HCT116 (cell line): ENCODE data around the gene ESYT3. TPM values are rescaled to one million over a fixed set of nuclear protein-coding genes. Genes with fewer than 3 reads are reported as not detected.

ENCODE experiments used
- ATAC-seq: fragments of 200-7000 bp; cut with Tn5 transposase; 2 replicates; pipeline ENCODE4 v1.9.1; 2020; ENCODE audit warnings: mild to moderate bottlenecking, moderate library complexity
- BruUV-seq: library from RNA; stranded (reverse); fragments of 400-500 nt; replicated peaks from 2 replicates; lab custom pipeline; 2021; lab: Mats Ljungman, UMichigan
- CTCF ChIA-PET: fragments of 300-600 bp; sonication (Branson Sonifier 250); formaldehyde crosslinking; loops from one replicate; lab custom pipeline; 2021; ENCODE audit warnings: antibody characterized with exemption; lab: Charles Lee
- POLR2A ChIA-PET: fragments of 300-600, 350-600 bp; sonication (Branson Sonifier 250); formaldehyde crosslinking; loops from one replicate; lab custom pipeline; 2021; ENCODE audit warnings: antibody characterized with exemption; lab: Charles Lee
- RAD21 ChIA-PET, 2 experiments: fragments of 300-600 bp; sonication (Branson Sonifier 250); formaldehyde crosslinking; loops; one replicate each; lab custom pipeline; 2023; ENCODE audit warnings: low total read pairs in 2 of 2; ENCODE audit not compliant: uncharacterized antibody in 2 of 2, unreplicated experiment in 2 of 2, low non-redundant PET in 1 of 2; lab: Charles Lee
- DNase-seq: peaks from one replicate; pipeline ENCODE4 v3.0.0-alpha.2; 2010; ENCODE audit warnings: low read depth, low spot score
- H2AFZ ChIP-seq: fragments of 200-600 bp; shearing (Covaris generic), sonication (generic); 2 replicates; pipeline ENCODE4 v1.6.1; 2017; ENCODE audit warnings: low read depth, mixed run types, mixed read lengths, antibody characterized with exemption, low read length; ENCODE audit not compliant: poor library complexity, severe bottlenecking
- H3K27ac ChIP-seq: 2 replicates; pipeline ENCODE4 v1.5.1; 2012; ENCODE audit warnings: low read depth, low read length
- H3K27me3 ChIP-seq: fragments of 200-600 bp; sonication (generic); 2 replicates; pipeline ENCODE4 v1.6.1; 2016; ENCODE audit warnings: mixed run types, low read length, mixed read lengths; ENCODE audit not compliant: insufficient read depth
- H3K36me3 ChIP-seq, 2 experiments: fragments of 200-500 bp in 1 of 2; fragments of 200-600 bp in 1 of 2; sonication (Bioruptor generic) in 1 of 2; sonication (generic) in 1 of 2; 2 replicates each; pipeline versions ENCODE4 v1.5.1 to v1.6.1; 2014 to 2016; ENCODE audit warnings: low read length in 2 of 2, inconsistent platforms in 1 of 2, mixed read lengths in 1 of 2, mixed run types in 1 of 2; ENCODE audit not compliant: insufficient read depth in 2 of 2, control insufficient read depth in 1 of 2
- H3K4me1 ChIP-seq, 2 experiments: fragments of 200-600 bp in 1 of 2; sonication (generic) in 1 of 2; 2 replicates each; pipeline versions ENCODE4 v1.5.1 to v1.6.1; 2012 to 2017; ENCODE audit warnings: low read length in 2 of 2, inconsistent platforms in 1 of 2, mild to moderate bottlenecking in 1 of 2, mixed read lengths in 1 of 2, mixed run types in 1 of 2, moderate library complexity in 1 of 2; ENCODE audit not compliant: insufficient read depth in 2 of 2, control insufficient read depth in 1 of 2
- H3K4me2 ChIP-seq: fragments of 200-600 bp; sonication (generic); 2 replicates; pipeline ENCODE4 v1.6.1; 2017; ENCODE audit warnings: mixed run types, low read length, mixed read lengths
- H3K4me3 ChIP-seq, 2 experiments: fragments of 200-600 bp in 1 of 2; sonication (generic) in 1 of 2; replicated peaks in 1 of 2; 2 replicates each; pipeline ENCODE4 v1.5.1; 2011 to 2016; ENCODE audit warnings: low read length in 2 of 2, control low read depth in 1 of 2, low read depth in 1 of 2, mild to moderate bottlenecking in 1 of 2, mixed read lengths in 1 of 2, mixed run types in 1 of 2
- H3K79me2 ChIP-seq: fragments of 200-600 bp; sonication (generic); 2 replicates; pipeline ENCODE4 v1.6.1; 2017; ENCODE audit warnings: mild to moderate bottlenecking, mixed run types, low read length, moderate library complexity, mixed read lengths; ENCODE audit not compliant: insufficient read depth
- H3K9ac ChIP-seq: fragments of 200-600 bp; sonication (generic); 2 replicates; pipeline ENCODE4 v1.6.1; 2016; ENCODE audit warnings: low read length, mixed read lengths
- H3K9me2 ChIP-seq: fragments of 200-600 bp; sonication (generic), shearing (Covaris generic); 2 replicates; pipeline ENCODE4 v1.6.1; 2017; ENCODE audit warnings: mixed run types, mild to moderate bottlenecking, moderate library complexity; ENCODE audit not compliant: insufficient read depth
- H3K9me3 ChIP-seq, 2 experiments: fragments of 200-500 bp in 1 of 2; fragments of 200-600 bp in 1 of 2; sonication (Bioruptor generic) in 1 of 2; sonication (generic) in 1 of 2; 2 replicates each; pipeline ENCODE4 v1.6.1; 2014 to 2017; ENCODE audit warnings: low read length in 2 of 2, mixed read lengths in 2 of 2, inconsistent platforms in 1 of 2, low read depth in 1 of 2, mild to moderate bottlenecking in 1 of 2, mixed run types in 1 of 2, moderate library complexity in 1 of 2; ENCODE audit not compliant: control insufficient read depth in 1 of 2, insufficient read depth in 1 of 2
- H4K20me1 ChIP-seq: fragments of 200-600 bp; sonication (generic), shearing (Covaris generic); 2 replicates; pipeline ENCODE4 v1.6.1; 2017; ENCODE audit warnings: mixed run types, mild to moderate bottlenecking, moderate library complexity; ENCODE audit not compliant: insufficient read depth
- ATF3 ChIP-seq: IDR thresholded peaks from 2 replicates; pipeline ENCODE4 v1.6.1; 2012
- CBX3 ChIP-seq: IDR thresholded peaks from 2 replicates; pipeline ENCODE4 v1.6.1; 2012; ENCODE audit warnings: low read depth
- CEBPB ChIP-seq: IDR thresholded peaks from 2 replicates; pipeline ENCODE4 v1.6.1; 2012; ENCODE audit warnings: low read depth
- CTCF ChIP-seq, 3 experiments: fragments of 200-600 bp in 1 of 3; sonication (generic) in 1 of 3; IDR thresholded peaks in 2 of 3; conservative IDR thresholded peaks in 1 of 3; 2 replicates each; pipeline ENCODE4 v1.5.1; 2012 to 2017; ENCODE audit warnings: low read depth in 2 of 3, low read length in 2 of 3, antibody characterized with exemption in 1 of 3, borderline replicate concordance in 1 of 3, control low read depth in 1 of 3, mild to moderate bottlenecking in 1 of 3, mixed read lengths in 1 of 3, mixed run types in 1 of 3, moderate library complexity in 1 of 3; ENCODE audit not compliant: insufficient read depth in 1 of 3
- EGR1 ChIP-seq: IDR thresholded peaks from 2 replicates; pipeline ENCODE4 v1.6.1; 2012; ENCODE audit warnings: low read depth
- ELF1 ChIP-seq: IDR thresholded peaks from 2 replicates; pipeline ENCODE4 v1.6.1; 2012; ENCODE audit warnings: low read depth, borderline replicate concordance
- EZH2 ChIP-seq: fragments of 200-600 bp; sonication (generic); IDR thresholded peaks from 2 replicates; pipeline ENCODE4 v1.6.1; 2017; ENCODE audit warnings: antibody characterized with exemption, mixed run types
- EZH2phosphoT487 ChIP-seq: fragments of 200-600 bp; IDR thresholded peaks from 2 replicates; pipeline ENCODE4 v1.6.1; 2018; ENCODE audit warnings: antibody characterized with exemption, borderline replicate concordance
- JUND ChIP-seq: IDR thresholded peaks from 2 replicates; pipeline ENCODE4 v1.6.1; 2012
- MAX ChIP-seq: IDR thresholded peaks from 2 replicates; pipeline ENCODE4 v1.6.1; 2012
- POLR2A ChIP-seq: IDR thresholded peaks from 2 replicates; pipeline ENCODE4 v1.7.0; 2011; ENCODE audit warnings: borderline replicate concordance; ENCODE audit not compliant: insufficient read depth, insufficient read length; ENCODE audit errors: extremely low read depth
- POLR2AphosphoS5 ChIP-seq: IDR thresholded peaks from 2 replicates; pipeline ENCODE4 v1.6.1; 2011; ENCODE audit warnings: mild to moderate bottlenecking, low read depth, low read length, moderate library complexity
- RAD21 ChIP-seq: IDR thresholded peaks from 2 replicates; pipeline ENCODE4 v1.6.1; 2012; ENCODE audit warnings: low read depth, mild to moderate bottlenecking
- REST ChIP-seq: IDR thresholded peaks from 2 replicates; pipeline ENCODE4 v1.6.1; 2012; ENCODE audit warnings: low read depth
- SP1 ChIP-seq: IDR thresholded peaks from 2 replicates; pipeline ENCODE4 v1.6.1; 2012; ENCODE audit warnings: low read depth
- TCF7L2 ChIP-seq: IDR thresholded peaks from 2 replicates; pipeline ENCODE4 v1.7.0; 2011; ENCODE audit warnings: borderline replicate concordance, inconsistent platforms; ENCODE audit not compliant: insufficient read depth, insufficient read length; ENCODE audit errors: extremely low read depth
- YY1 ChIP-seq: IDR thresholded peaks from 2 replicates; pipeline ENCODE4 v1.6.1; 2011; ENCODE audit warnings: low read length, low read depth, moderate library complexity, mild to moderate bottlenecking; ENCODE audit not compliant: insufficient replicate concordance; ENCODE audit errors: extremely low read depth
- ZFX ChIP-seq: fragments of 450-650 bp; IDR thresholded peaks from 2 replicates; pipeline ENCODE4 v1.6.1; 2017
- ZNF274 ChIP-seq: fragments of 200-500 bp; sonication (Bioruptor generic); IDR thresholded peaks from 2 replicates; pipeline ENCODE4 v1.6.1; 2014; ENCODE audit warnings: mild to moderate bottlenecking, low read depth, low read length, inconsistent platforms
- intact Hi-C: fragments of 100-400 bp; cut with micrococcal nuclease; formaldehyde crosslinking; loops from 2 replicates; pipeline ENCODE4 v1.10.0; 2022
- total RNA-seq: library from RNA; stranded (reverse); gene quantifications from one replicate; pipeline ENCODE4 v1.2.1, GENCODE V29; 2021; ENCODE audit not compliant: unreplicated experiment

ESYT3 gene
- total RNA-seq, 1 experiment from 2014 or later, result 0.05 TPM

GRCh38 chr3:138434875-138435772 lies 708 bp downstream of the ESYT3 start:
- Histone ChIP-seq H3K4me3 (no peak overlapping the region), H3K36me3 (no peaks in the 10 kb centered on the region), H3K9me2 (no peaks in the 10 kb centered on the region), H3K9me3 (no peaks in the 10 kb centered on the region), H3K79me2 (no peaks in the 10 kb centered on the region), H4K20me1 (no peaks in the 10 kb centered on the region), H3K4me1 (no peaks in the 10 kb centered on the region), H3K9ac (no peak overlapping the region), H2AFZ (no peak overlapping the region), H3K4me2 (no peak overlapping the region), H3K27me3 (no peaks in the 10 kb centered on the region), H3K27ac (no peak overlapping the region)
- no peak for ATAC-seq
- no TSS peak for BruUV-seq
- intact Hi-C loops, result no loop called here
- POLR2A ChIA-PET, result no interaction called here
- RAD21 ChIA-PET, result no interaction called here
- TF ChIP-seq JUND (no peak), YY1 (no peak), POLR2AphosphoS5 (no peak), CBX3 (no peak), ZNF274 (no peak), ZFX (no peak), TCF7L2 (no peak), CTCF (IDR thresholded peaks at IDR 0.05 in 2 of 3, conservative IDR thresholded peaks at IDR 0.05 in 1 of 3; ENCODE audit: borderline replicate concordance in 1 of 3, insufficient read depth in 1 of 3, low read depth in 2 of 3, low read length in 2 of 3) (no peak), ATF3 (no peak), REST (no peak), MAX (no peak), SP1 (no peak), EGR1 (no peak), RAD21 (no peak), POLR2A (no peak), ELF1 (no peak), EZH2 (no peak), CEBPB (no peak), EZH2phosphoT487 (no peak)
- TF ChIP-seq, all 23 proteins: peak for 0
- CTCF ChIA-PET, result no interaction called here
- no peak for DNase-seq
